Stimulated activated CD4-positive, alpha-beta T cell treated with anti-CD3 and anti-CD28 coated beads, Interleukin-1b, Interleukin-23, amount 100 ng/mL, for 24 hours (primary cell): Measurements from ENCODE around the gene GRM7.

Experiments used
- DNase-seq, 4 experiments: peaks; one replicate each; pipeline ENCODE4 v3.0.0-alpha.2; 2020; ENCODE audit warnings: low read depth in 4 of 4, low spot score in 1 of 4

Gene GRM7

DNA sequence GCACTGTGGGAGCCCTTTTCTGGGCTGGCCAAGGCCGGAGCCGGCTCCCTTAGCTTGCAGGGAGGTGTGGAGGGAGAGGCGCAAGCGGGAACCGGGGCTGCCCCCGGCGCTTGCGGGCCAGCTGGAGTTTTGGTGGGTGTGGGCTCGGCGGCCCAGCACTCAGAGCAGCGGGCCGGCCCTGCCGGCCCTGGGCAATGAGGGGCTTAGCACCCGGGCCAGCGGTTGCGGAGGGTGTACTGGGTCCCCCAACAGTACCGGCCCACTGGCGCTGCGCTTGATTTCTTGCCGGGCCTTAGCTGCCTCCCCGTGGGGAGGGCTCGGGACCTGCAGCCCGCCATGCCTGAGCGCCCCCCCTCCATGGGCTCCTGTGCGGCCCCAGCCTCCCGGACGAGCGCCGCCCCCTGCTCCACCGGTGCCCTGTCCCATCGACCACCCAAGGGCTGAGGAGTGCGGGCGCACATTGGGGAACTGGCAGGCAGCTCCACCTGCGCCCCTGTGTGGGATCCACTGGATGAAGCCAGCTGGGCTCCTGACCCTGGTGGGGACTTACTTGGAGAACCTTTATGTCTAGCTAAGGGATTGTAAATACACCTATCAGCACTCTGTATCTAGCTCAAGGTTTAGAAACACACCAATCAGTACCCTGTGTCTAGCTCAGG, 707.7 kb downstream of the GRM7 start:
- no peak for DNase-seq

DNA sequence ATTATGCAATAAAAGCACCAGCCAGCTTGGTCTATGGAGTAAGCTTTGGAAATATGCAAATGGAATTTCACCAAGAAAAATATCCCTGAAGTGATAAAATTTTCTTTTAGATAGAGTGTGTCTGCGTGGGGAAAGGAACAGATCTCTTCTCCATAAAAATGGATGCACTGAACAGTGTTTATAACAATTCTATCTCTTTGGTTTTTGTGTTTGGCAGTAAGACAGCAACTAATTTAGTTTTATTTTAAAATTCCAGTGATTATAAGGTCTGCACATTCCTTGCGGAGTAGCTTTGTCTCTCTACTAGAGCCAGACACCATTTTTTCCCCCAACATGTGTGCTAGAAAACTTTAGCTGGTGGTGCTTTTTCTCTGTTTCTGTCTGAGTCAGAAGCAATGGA, 712.4 kb downstream of the GRM7 start:
- no peak for DNase-seq

DNA sequence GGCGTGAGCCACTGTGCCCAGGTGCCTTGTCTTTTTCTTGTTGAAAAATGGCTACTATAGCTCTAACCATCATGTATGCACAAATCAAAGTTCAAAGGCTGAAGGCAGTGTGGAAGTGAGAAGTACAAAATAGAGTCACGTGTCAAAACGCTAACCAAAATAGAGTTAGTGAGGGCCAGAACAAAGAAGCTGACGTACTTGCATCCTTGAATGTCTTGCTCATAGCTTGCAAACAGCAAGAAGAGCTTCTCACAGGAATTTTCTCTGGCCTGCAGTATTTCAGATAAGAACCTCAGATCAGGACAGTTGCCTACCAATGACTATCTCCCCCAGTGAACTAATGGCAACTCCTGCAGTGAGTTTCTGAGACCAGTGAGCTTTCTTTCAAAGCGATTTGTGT, 713.5 kb downstream of the GRM7 start:
- DNase-seq: no peak

DNA sequence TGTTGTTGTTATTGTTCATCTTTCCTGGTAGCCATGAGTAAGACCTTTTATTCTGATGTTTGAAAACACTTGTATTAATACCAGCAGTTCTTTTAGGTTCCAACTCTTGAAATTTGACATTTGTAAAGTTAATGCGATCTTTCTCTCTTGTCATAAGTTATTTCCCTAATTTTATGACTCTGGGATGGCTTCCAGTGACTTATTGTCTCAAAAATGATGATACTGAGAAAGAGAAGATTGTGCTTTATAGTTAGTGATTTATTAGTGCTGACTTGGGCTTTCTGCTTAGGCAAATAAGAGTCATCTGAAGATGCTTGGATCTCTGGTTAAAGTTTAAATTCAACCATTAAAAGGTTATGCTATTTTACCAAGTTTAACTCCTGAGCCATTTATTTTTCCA, 715.2 kb downstream of the GRM7 start:
- no peak for DNase-seq

DNA sequence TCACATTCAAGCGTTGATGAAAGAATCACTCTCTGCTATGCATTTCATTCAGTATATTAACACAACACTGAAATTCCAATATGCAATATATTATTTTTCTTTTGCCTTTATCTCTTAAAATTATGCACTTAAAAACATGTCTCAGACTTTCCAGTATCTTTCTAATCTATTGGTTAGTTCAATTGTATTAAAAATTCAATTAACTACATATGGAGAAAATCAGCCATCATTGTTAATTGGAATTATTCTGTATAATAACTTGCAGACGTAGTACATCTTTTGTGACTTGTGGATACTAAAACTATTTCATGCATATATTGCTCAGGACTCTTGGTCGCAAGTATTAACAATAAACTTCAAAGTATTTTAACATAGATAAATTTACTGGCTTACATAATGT, 715.6 kb downstream of the GRM7 start:
- no peak for DNase-seq

DNA sequence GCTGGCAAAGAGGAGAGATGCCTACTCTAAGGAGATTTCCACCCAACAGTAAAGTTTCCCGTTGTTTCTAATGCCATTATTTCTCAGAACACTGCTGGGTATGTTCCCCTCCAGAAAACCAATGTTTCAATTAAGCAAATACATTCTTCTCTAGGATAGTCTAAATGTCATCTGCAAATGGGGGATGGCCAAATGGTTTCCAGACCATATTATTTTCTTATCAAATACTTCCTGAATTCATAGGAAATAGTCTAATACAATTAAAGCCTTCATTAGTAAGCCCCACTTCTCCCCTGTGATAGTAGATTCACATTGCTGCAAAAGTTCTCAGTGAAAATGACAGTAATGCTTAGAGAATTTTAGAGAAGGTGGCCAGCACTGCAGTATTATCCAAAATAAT, 716.6 kb downstream of the GRM7 start:
- no peak for DNase-seq

DNA sequence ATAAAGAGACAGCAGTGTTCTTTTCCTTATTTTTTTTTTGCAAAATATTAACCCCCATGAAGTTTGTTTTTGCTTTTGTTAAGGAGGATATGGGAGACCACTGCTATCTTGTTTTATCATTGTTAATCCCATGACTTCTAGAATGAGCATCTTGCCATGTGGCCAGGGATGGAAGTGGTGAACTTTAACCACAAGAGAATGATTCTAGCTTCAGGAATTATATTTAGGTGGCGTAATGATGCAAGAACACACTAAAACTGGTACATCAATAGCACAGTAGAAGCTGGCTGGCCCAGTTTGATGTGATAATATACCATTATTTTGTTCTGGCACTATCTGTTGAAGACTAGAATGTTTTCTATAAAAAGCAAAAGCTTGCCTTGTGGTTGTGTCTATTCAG, 720.9 kb downstream of the GRM7 start:
- DNase-seq: no peak

DNA sequence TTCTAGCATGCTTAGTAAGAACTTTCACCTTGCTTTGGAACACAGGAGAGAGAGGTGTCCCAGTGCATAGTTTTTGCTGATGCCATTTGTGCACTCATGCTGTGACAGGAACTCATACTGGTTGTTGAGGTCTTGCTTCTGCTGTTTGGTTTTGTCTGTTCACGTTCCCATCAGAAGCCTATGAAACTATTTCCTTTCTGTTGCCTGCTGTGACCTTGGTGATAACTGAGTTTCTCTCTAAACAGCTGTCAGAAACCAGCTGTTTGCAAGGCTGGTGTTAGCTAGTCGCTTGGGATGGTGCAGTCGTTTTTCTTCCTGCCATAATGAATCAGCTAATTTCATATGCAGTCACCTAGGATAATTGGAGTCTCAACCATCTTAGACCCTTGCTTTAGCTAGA, 724.1 kb downstream of the GRM7 start:
- no peak for DNase-seq

DNA sequence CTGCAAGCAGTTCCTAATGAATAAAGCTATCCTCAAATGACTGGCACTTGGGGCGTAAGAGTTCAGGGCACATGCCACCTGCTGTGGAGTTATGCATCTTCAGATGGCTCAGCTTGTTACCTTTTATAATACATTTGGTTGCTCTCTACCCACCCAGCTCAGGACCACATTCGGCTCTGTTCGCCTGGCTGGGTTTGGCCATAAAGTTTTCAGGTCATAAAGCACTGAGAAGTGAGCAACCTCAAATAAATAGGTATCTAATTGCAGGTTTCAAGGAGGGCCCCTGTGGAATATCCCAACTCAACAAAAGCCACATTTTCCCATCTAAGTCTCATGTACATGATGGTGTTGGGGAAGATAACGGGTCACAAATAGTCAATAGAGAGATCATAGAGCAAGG, 727.3 kb downstream of the GRM7 start:
- DNase-seq: no peak

DNA sequence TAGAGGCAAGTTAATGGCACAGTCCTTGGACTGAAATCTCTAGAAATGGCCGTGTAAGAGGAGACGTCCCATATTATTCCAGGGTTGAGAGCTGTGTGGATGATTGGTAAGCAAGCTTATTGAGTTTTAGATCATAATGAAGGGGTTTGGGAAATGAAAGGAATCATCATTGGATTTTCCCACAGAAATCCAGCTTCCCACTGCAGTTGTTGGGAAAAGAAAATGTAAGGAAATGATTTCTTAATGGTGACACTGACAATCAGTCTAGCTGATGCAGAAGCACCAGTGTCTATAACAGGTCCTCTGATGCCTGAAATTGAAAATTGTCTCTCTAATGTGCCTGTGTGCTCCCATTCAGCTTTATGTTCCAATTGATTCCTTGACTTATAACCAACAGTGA, 728.6 kb downstream of the GRM7 start:
- DNase-seq: no peak

DNA sequence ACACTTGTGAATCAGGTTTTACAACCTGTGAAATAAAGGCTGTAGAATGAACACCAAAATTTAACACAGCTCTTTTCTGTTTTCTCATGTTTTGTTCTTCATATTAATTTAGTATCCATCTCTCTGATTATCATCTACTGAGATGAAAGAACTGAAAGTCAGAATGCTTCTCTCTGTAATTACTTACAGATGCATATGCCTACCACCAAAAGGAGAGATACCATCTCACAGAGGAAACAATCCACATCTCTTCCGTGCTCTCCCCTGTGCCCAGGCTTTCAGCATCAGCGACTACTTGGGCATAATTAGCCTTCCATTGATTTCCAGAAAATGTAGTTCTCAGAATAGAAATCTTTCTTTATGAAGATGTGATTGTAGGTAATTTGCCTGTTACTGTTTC, 741.4 kb downstream of the GRM7 start:
- DNase-seq: no peak

DNA sequence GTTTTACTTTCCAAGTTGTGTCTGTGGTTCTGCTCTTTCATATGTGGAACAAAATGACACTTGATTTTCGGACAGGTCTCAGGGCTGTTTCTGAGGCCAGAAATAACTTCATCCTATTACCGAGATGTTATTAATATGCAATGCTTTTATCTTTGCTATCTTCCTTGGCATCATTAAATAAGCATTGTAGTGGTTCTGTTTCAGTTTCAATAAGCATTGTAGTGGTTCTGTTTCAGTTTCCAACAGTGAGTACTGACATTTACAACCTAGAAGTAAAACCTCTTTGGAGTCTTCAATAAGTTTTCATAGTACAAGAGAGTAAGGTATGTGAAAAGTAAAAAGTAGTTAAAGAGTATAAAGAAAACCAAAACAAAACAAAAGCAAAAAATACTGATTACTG, 746.2 kb downstream of the GRM7 start:
- DNase-seq: no peak

DNA sequence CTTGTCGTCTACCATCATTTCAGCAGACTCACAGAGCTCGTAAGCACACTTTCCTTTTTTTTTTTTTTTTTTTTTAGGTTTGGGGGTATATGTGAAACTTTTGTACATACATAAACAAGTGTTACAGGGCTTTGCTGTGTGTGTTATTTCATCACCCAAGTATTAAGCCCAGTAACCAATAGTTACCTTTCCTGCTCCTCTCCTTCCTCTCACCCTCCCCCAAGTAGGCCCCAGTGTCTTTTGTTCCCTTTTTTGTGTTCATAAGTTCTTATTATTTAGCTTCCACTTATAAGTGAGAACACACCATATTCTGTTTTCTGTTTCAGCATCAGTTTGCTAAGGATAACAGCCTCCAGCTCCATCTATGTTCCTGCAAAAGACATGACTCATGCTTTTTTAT, 746.8 kb downstream of the GRM7 start:
- DNase-seq: no peak

DNA sequence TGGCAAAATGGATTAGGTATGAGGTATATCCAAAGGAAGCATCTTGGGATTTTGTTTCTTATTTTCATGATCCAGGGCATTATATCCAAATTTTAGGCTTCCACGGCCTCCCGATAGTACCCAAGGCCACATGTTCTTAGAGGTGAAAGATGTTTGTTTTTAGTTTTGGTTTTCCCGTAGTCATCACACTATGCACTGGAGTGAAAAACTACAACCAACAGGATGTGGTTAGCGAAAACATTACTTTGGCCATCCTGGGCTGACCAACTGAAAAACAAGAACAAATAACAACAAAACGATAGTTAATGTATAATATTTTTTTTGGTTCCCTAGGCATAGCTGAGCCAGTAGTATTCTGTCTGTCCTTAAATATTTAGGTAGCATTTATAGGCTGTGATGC, 749.7 kb downstream of the GRM7 start:
- no peak for DNase-seq

DNA sequence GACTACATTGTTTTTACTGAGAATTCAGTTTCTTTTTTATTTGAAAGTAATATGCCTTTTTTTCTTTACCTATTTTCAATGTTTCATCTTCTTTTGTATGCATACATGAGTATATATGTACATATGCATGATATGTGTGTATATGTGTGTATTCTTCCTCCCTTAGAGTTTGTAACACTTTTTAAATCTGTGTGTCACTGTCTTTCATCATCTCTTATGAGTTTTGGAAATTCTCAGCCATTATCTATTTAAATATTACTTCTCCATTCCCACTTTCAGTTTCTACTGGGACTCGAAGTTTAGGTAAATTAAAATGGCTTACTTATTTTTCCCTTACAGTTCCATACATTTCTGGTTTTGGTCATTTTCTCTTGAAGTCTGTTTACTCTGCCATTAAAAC, 754.1 kb downstream of the GRM7 start:
- no peak for DNase-seq

DNA sequence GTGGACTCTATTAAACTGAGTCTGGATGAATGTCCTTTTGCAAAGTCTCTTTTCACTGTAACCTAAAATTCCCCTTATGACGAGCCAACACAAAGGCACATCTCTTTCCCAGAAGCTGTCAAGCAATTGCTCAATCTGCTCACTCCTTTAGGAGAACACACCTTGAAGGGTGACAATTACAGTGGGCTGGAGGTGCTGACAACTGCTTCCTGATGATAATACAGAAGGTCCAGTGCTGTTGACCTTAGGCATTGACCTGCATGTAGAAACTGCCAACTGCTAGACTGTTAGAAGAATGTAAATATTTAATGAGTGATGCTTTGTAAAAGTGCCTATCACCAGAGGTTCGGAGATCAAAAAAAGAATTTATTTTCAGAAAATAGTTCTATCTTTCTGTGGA, 757.7 kb downstream of the GRM7 start:
- DNase-seq: no peak

DNA sequence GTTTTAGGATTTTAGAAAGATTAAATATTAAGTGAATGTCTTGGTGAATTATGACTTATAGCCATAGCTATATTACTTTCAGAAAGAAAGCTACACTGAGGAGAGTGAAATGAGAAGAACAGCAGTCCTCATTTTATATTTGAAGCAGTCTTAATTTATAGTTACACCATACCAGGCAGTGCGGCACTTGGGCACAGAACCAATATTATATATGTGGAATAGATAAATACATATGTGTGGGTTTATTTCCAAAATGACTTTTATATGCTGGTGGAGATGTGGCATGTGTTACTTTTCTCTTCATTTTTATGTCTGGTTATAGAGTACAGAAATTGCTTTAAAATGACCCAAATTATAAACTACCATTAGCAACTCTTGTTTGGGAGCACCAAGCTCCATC, 759.5 kb downstream of the GRM7 start:
- no peak for DNase-seq

DNA sequence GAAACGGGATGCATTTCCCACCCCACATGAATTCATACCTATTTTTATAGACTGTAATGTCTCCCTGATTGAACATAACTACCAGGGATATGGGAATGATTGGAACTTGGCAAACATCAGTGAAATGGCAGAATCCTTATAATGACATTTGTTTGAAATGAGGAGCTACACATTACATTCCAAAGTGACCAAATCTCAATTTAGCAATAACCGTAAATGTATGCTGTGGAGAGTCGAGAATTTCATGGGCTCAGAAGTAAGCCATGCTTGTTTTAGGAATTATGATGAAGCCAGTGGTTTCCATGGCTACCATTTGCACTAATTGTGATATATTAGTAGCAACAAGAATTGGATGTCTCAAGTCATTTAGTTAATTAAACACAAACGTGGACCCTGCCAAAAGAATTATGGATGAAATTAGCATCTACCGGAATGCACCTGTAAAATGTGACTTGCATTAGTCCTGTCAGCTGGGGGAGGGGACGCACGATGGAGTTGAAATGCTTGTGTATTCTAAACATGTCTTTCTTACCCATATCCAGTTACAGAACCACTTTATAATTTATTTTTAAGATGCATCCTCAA, 760.2 kb downstream of the GRM7 start:
- no peak for DNase-seq

DNA sequence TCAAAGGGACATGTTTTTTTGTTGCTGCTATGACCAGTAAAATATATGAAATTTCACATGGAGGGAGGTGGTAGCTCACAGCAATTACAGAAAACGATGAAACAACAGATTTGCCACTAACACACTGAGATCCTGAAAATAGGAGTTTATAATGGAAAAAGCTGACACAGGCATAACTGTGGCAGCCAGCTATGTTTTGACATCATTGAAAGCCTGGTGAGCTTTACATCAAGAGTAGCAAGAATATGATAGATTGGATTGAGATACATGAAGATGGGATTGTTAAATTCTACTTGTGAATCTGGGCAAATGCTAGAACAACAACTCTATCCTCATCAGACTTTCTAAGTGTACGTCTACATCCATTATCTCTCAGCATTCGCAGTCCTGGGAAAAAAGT, 760.7 kb downstream of the GRM7 start:
- DNase-seq: no peak

DNA sequence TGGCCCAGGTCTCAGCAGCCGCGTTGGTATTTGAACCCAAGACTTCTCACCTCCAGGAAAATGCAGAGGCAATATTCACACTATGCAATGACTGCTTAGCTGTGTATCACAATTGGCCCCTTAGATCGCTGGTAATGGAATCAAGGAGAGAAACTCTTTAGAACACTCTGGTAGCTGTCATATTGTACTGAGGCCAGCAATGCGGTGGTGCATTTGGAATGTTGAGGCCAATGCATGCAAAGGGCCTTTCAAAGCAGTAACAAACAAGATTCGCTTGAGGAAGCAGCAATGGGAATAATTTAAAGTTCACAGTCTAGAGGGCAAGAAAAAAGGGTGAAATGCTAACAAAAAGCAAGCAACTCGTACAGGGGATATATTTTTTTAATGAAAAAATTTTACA, 764.1 kb downstream of the GRM7 start:
- no peak for DNase-seq

DNA sequence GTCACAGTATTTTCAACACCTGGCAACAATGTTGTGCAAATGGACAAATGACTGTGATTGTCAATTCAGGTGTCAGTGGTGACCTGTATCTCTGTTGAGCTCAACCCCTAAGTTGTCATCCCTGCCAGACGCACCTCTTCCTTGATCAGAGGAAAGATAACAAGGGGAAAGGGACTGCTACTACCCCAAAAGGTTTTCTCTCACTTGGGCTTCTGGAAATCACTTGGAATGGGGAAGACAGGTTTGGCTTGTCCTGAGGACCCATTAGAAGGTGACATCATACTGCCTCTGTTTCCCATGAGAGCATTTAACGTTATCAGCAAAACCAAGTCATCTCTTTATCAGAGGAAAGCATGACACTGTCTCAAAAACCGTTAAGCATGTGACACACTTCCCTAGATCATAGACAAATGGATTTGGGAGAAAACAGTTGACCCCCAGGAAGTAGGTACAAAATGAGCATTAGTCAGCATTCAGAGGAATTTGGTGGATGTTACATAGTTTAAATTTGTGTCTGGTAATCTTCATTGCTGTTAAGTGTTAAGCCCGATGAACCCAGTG, 769.5 kb downstream of the GRM7 start:
- DNase-seq: no peak

DNA sequence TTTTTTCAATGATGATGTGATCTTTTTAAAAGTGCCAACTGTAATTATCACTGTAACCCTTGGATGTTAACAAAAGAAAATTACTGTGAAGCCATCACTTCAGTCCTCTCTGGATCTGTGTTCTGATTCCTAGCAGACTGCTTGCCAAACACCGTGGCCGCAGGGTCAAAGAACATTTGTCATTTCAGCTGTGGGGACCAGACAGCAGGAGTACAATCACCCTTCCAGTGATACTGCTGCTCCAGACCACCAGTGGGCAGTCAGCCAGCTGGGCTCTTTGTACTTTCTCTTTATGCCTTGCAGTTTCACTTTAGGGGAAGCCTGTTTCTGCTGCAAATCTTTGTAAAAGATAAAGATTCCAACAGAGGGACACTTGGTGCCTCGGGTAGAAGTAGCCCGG, 770.0 kb downstream of the GRM7 start:
- no peak for DNase-seq

DNA sequence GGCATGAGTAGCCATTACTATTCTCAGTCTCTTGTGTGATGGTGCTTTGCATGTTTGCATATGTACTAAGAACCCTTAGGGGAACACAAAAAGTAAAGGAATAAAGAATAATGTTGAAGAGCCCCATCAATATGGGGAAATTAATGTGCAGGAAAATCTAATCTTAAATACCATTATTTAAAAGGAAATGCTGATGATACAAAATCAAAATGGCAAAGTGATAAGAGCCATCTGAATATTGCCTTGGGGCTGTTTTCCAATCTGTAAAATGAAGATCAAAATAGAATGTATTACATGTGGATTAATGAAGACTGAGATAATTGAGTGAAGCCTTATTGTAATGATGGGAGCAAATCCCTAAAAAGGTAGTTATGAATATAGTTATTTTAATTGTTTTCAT, 771.4 kb downstream of the GRM7 start:
- no peak for DNase-seq
